Astrocyte of the spinal cord (primary cell): ENCODE measurements around the gene GRK5.

Experiments used
- DNase-seq: peaks from one replicate; pipeline ENCODE4 v3.0.0; 2011; ENCODE audit warnings: low read depth, low spot score
- H3K4me3 ChIP-seq: 2 replicates; pipeline ENCODE4 v1.5.1; 2011; ENCODE audit warnings: low read depth, mild to moderate bottlenecking, low read length, moderate library complexity
- in situ Hi-C: cut with HindIII; loops from 2 replicates; pipeline ENCODE4 v1.10.0; 2017; ENCODE audit warnings: low sequenced_read_pairs
- TF ChIP-seq, protein P1 (sequence below): IDR thresholded peaks from 2 replicates; pipeline ENCODE4 v1.5.1; 2012; ENCODE audit warnings: low read depth, mild to moderate bottlenecking, low read length, inconsistent platforms

Gene GRK5

DNA sequence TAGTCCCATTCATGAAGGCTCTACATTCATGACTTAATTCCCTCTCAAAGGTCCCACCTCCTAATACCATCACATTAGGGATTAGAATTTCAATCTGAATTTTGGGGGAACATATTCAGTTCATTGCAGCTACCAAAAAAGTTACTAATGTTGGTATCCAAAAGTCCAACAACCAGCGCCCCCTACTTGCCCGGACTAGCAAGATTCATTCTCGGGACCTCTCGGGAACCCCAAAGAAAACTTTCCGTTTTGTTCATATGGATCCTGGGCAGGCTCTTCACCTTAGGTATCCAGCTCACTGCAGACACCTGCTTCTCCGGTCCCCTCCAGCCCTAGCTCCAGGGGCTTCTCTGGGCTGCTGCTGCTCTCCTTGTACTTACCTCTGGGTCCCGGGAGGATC, 8.9 kb upstream of the GRK5 start:
- TF ChIP-seq, protein P1, sequence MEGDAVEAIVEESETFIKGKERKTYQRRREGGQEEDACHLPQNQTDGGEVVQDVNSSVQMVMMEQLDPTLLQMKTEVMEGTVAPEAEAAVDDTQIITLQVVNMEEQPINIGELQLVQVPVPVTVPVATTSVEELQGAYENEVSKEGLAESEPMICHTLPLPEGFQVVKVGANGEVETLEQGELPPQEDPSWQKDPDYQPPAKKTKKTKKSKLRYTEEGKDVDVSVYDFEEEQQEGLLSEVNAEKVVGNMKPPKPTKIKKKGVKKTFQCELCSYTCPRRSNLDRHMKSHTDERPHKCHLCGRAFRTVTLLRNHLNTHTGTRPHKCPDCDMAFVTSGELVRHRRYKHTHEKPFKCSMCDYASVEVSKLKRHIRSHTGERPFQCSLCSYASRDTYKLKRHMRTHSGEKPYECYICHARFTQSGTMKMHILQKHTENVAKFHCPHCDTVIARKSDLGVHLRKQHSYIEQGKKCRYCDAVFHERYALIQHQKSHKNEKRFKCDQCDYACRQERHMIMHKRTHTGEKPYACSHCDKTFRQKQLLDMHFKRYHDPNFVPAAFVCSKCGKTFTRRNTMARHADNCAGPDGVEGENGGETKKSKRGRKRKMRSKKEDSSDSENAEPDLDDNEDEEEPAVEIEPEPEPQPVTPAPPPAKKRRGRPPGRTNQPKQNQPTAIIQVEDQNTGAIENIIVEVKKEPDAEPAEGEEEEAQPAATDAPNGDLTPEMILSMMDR = peak; percentile 60
- no peak overlapping the region for H3K4me3 ChIP-seq
- no peak for DNase-seq
- in situ Hi-C loops = no loop called here

DNA sequence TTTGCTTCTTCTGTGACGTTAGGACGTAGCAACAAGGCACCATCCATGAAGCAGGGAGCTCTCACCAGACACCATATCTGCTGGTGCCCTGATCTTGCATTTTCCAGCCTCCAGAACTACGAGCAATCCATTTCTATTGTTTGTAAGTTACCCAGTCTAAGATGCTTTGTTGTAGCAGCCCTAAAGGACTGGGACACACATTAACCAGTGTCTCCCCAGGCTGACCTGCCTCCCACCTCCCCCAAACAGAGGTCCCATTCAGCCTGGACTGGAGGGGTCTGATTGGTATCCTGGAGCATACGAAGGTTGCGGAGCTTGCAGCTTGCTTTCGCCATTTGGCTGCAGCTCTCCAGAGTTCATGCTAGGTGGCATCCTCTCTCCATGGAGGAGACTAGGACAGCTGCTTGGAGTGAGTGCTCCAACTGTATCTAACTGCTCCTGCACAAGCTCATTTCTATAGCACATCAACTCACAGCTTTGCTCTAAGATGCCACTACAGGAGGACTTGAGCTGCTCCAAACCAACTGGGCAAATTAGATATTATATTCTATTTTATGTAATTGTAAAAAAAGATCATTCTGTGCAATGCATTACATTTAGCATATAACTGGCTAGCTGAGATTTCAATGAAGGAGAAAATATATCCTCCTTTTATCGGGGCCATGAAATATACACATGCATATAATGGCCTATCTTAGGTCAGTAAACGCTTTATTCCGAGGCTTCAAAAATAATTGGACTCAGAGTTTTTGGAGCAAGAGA, 8.0 kb upstream of the GRK5 start:
- TF ChIP-seq, protein P1 = peak; percentile 91
- H3K4me3 ChIP-seq = no peak overlapping the region
- in situ Hi-C loops = no loop called here
- peak; percentile 85 for DNase-seq

DNA sequence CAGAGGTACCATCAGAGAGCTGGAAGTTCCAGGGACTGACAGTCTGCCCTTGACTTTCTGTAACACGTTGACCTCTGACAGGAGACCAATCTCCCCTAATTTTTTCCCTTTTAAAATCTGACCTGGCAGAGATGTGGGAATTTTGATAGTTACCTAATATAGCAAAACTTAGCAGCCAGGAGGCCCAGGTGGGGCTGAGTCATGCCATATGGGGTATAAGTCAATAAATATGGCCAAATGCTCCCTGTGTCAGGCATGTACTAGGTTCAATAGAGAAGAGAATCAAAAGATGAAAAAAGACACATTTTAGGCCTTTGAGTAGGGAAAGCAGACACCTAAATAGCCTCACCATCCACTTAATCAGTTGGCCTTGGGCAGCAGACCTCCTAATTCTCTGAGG, 6.1 kb upstream of the GRK5 start:
- no peak for DNase-seq
- no peak overlapping the region for H3K4me3 ChIP-seq
- in situ Hi-C loops = no loop called here
- TF ChIP-seq, protein P1 = no peak

DNA sequence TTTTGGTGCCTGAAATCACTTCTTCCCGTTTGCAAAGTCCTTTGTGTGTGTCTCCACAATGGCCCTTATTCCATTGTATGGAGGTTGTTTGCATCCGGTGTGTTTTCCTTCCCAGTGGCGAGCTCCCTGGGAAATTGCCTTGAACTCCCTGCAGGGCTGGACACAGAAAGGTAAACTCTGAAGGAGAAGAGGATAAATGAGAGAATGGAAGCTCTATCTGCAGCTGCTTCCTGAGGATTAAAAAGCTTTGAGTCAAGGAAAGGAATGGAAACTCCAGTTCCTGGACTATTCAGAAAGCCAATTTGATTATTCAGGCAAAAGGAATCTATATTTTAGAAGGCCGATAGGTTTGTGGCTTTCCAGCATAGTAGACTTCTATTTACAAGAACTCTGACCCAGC, 4.4 kb upstream of the GRK5 start:
- TF ChIP-seq, protein P1 = no peak
- peak; percentile 61 for DNase-seq
- in situ Hi-C loops = no loop called here
- H3K4me3 ChIP-seq = no peak overlapping the region

DNA sequence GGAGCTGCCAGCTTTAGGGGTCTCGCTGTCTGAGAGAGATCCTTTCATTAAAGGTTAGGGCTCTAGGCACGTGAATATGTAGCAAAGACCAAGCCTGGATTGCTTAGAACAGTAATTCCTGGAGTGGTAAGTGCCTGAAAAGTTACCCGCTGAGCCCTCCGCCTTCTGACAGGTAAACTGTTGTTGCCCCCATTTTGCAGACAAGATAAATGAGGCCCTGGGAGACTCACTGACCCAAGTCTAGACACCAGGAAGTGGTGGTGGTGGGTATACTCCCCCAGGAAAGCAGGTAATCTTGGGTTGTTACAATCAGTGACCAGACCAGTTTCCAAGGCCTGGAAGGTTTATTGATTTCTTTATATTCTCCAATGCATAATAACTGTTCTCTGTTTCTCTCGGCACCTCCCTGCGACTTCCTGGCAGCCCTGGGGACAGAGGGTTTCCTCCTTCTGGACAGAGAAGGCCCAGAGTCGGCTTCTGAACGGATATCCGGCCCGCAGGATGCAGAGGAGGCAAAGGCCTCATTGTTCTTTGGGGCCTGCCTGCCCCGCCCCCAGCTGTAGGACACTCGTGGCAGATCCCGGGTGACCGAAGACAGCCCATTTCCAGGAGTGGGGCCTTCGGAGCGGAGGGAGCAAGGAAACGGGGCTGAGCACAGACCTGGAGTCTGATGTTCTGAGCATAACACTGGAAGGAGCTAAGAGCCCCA, 1.3 kb upstream of the GRK5 start:
- DNase-seq = no peak
- in situ Hi-C loops = no loop called here
- TF ChIP-seq, protein P1 = no peak
- peak overlapping the region; percentile 46 for H3K4me3 ChIP-seq

DNA sequence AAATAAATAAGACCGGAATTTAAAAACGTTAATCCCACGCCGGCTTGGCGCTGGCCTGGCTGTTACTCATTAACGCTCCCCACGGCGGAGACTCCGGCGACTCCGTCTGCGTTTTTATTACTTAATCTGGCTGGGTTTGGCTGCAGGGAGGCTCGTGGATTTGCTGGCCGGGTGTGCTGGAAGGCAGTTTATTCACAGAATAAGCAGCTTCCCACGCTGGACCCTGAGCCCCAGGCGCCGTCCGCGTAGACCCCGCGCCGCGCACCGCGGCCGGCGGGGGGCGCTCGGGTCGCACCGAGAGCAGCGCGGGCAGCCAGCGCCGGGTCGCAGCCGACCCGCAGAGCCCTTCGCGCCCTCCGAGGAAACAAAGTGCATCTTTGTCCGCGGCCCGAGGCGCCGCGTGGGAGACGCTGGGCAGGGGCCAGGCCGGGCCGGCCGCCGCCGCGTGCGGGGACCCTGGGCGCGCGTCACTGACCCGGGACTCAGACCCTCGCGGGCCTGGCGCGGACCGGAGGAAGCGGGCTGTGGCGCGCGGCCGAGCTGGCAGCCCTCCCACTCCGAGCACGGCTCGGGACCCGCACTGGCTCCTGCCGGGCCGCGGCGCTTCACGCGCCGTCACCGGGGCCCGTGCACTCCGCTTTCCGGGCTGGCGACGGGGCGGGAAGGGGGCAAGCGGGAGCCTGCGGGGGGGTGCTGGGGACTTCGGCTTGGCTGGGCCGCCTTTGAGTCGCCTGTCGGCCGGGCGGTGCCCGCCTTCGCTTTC, 587 bp upstream of the GRK5 start:
- in situ Hi-C loops = no loop called here
- H3K4me3 ChIP-seq = peak overlapping the region; percentile 46
- peak; percentile 46 for DNase-seq
- TF ChIP-seq, protein P1 = peak; percentile 49
